Measurements from ENCODE around the gene COL8A1.

DNA sequence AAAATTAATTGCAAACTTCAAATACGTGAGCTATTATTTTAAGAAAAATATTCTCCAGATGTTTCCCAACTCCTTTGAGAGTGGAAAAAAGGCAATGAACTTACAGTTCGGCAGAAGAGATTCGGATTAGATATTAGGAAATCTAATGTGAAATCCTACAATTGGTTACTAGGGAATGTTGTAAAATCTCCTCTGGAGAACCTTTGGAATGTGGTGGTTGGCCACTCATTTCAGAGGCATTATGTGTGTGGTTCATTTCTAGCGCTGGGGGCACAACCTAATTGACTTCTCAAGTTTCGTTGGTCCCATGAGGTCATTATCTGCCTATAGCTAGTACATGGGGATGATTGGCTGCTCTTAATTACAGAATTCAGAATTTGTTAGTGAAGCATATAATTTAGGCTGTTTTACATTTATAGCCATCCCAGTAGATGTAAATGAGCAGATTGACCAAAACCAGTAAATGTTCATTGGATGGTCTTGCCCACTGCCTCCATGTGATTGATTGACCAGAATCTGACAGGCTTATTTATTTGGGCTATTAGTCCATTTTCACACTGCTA, 144.7 kb downstream of the COL8A1 start:
- TF ChIP-seq POLR2A (IDR thresholded peaks at IDR 0.05): no peak
- TF ChIP-seq, protein P1, sequence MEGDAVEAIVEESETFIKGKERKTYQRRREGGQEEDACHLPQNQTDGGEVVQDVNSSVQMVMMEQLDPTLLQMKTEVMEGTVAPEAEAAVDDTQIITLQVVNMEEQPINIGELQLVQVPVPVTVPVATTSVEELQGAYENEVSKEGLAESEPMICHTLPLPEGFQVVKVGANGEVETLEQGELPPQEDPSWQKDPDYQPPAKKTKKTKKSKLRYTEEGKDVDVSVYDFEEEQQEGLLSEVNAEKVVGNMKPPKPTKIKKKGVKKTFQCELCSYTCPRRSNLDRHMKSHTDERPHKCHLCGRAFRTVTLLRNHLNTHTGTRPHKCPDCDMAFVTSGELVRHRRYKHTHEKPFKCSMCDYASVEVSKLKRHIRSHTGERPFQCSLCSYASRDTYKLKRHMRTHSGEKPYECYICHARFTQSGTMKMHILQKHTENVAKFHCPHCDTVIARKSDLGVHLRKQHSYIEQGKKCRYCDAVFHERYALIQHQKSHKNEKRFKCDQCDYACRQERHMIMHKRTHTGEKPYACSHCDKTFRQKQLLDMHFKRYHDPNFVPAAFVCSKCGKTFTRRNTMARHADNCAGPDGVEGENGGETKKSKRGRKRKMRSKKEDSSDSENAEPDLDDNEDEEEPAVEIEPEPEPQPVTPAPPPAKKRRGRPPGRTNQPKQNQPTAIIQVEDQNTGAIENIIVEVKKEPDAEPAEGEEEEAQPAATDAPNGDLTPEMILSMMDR (IDR thresholded peaks at IDR 0.05): no peak

All from prostate gland (tissue), 2 donors.